NT2/D1 (cell line): Measurements from ENCODE around the gene APBA1.

Experiments used
- DNase-seq: peaks from one replicate; pipeline ENCODE4 v3.0.0-alpha.2; 2011; ENCODE audit warnings: low read depth, low spot score
- H3K27me3 ChIP-seq: 2 replicates; pipeline ENCODE4 v1.6.0; 2011; ENCODE audit warnings: mild to moderate bottlenecking; ENCODE audit not compliant: insufficient read length, insufficient read depth
- H3K36me3 ChIP-seq: 2 replicates; pipeline ENCODE4 v1.6.1; 2011; ENCODE audit warnings: mild to moderate bottlenecking, low read length, mixed read lengths; ENCODE audit not compliant: insufficient read depth, insufficient read length
- H3K4me1 ChIP-seq: 2 replicates; pipeline ENCODE4 v1.5.1; 2011; ENCODE audit not compliant: insufficient read depth, insufficient read length
- H3K4me3 ChIP-seq: 2 replicates; pipeline ENCODE4 v1.5.1; 2011; ENCODE audit warnings: low read depth; ENCODE audit not compliant: insufficient read length
- H3K9ac ChIP-seq: 2 replicates; pipeline ENCODE4 v1.6.0; 2011; ENCODE audit warnings: low read depth; ENCODE audit not compliant: insufficient read length
- H3K9me3 ChIP-seq: 2 replicates; pipeline ENCODE4 v1.5.1; 2011; ENCODE audit warnings: mild to moderate bottlenecking, low read length; ENCODE audit not compliant: insufficient read depth
- SUZ12 ChIP-seq: IDR thresholded peaks from 2 replicates; pipeline ENCODE4 v1.6.1; 2011; ENCODE audit not compliant: insufficient read length, insufficient read depth; ENCODE audit errors: extremely low read depth
- YY1 ChIP-seq: IDR thresholded peaks from 2 replicates; pipeline ENCODE4 v1.6.1; 2011; ENCODE audit not compliant: insufficient read length, insufficient read depth
- ZNF274 ChIP-seq: IDR thresholded peaks from 2 replicates; pipeline ENCODE4 v1.6.1; 2011; ENCODE audit warnings: mild to moderate bottlenecking, low read depth, low read length

The APBA1 gene

GRCh38 chr9:69584759-69585158, 87.4 kb downstream of the APBA1 start:
- no peak for DNase-seq
- Histone ChIP-seq H3K9me3 (no peaks in the 10 kb centered on the region), H3K36me3 (no peaks in the 10 kb centered on the region), H3K27me3 (peaks cover 33% of the 10 kb centered on the region), H3K4me3 (no peak overlapping the region), H3K9ac (no peak overlapping the region), H3K4me1 (peaks cover 2% of the 10 kb centered on the region)
- TF ChIP-seq ZNF274 (no peak), SUZ12 (no peak), YY1 (no peak)

GRCh38 chr9:69583645-69584234, 88.4 kb downstream of the APBA1 start:
- H3K4me3 ChIP-seq: no peak overlapping the region
- H3K9ac ChIP-seq: no peak overlapping the region
- H3K27me3 ChIP-seq: peaks cover 37% of the 10 kb centered on the region
- no peak for DNase-seq
- TF ChIP-seq ZNF274 (no peak), YY1 (no peak), SUZ12 (no peak)
- no peaks in the 10 kb centered on the region for H3K36me3 ChIP-seq
- peaks cover 2% of the 10 kb centered on the region for H3K4me1 ChIP-seq
- H3K9me3 ChIP-seq: no peaks in the 10 kb centered on the region

- Histone ChIP-seq H3K27me3 (peaks cover 40% of the 10 kb centered on the region), H3K36me3 (no peaks in the 10 kb centered on the region), H3K4me3 (no peak overlapping the region), H3K4me1 (peaks cover 2% of the 10 kb centered on the region), H3K9me3 (no peaks in the 10 kb centered on the region), H3K9ac (no peak overlapping the region)
- DNase-seq: no peak
- TF ChIP-seq YY1: no peak
- no peak for TF ChIP-seq ZNF274
- TF ChIP-seq SUZ12: no peak
These were observed 89.5 kb downstream of the APBA1 start for GRCh38 chr9:69582544-69583297.

- Histone ChIP-seq H3K4me3 (no peak overlapping the region), H3K36me3 (no peaks in the 10 kb centered on the region), H3K9ac (no peak overlapping the region), H3K4me1 (peaks cover 2% of the 10 kb centered on the region), H3K27me3 (peaks cover 38% of the 10 kb centered on the region), H3K9me3 (no peaks in the 10 kb centered on the region)
- no peak for DNase-seq
- TF ChIP-seq SUZ12 (no peak), YY1 (no peak)
These were observed 90.2 kb downstream of the APBA1 start for GRCh38 chr9:69582018-69582417.

- no peak for DNase-seq
- Histone ChIP-seq H3K4me1 (peaks cover 2% of the 10 kb centered on the region), H3K9ac (no peak overlapping the region), H3K36me3 (no peaks in the 10 kb centered on the region), H3K4me3 (no peak overlapping the region), H3K9me3 (no peaks in the 10 kb centered on the region), H3K27me3 (peaks cover 37% of the 10 kb centered on the region)
- TF ChIP-seq YY1 (no peak), SUZ12 (no peak), ZNF274 (no peak)
These were observed 91.5 kb downstream of the APBA1 start for GRCh38 chr9:69580582-69581214.

- TF ChIP-seq YY1 (no peak), SUZ12 (no peak), ZNF274 (no peak)
- Histone ChIP-seq H3K4me1 (peaks cover 2% of the 10 kb centered on the region), H3K9me3 (no peaks in the 10 kb centered on the region), H3K9ac (no peak overlapping the region), H3K36me3 (no peaks in the 10 kb centered on the region), H3K27me3 (peaks cover 37% of the 10 kb centered on the region), H3K4me3 (no peak overlapping the region)
- DNase-seq: no peak
These were observed 92.2 kb downstream of the APBA1 start for GRCh38 chr9:69579760-69580581.
